HEK293 (cell line): ENCODE results near the gene KCTD10.

Experiments used
- CTCF ChIA-PET: fragments of 350-600 bp; formaldehyde crosslinking; extraction: SDS; loops from one replicate; lab custom pipeline; 2021; ENCODE audit warnings: antibody characterized with exemption; lab: Yijun Ruan, JAX
- POLR2A ChIA-PET: fragments of 300-600 bp; formaldehyde crosslinking; extraction: SDS; loops from one replicate; lab custom pipeline; 2020; ENCODE audit warnings: antibody characterized with exemption, inconsistent platforms; lab: Yijun Ruan, JAX
- H3K27ac ChIP-seq: fragments of 200-500 bp; sonication (Bioruptor generic); 2 replicates; pipeline ENCODE4 v1.5.1; 2014; ENCODE audit warnings: low read depth, low read length, control low read depth, inconsistent platforms; ENCODE audit errors: extremely low read depth
- H3K36me3 ChIP-seq, 2 experiments: fragments of 200-500 bp in 1 of 2; sonication (Bioruptor generic) in 1 of 2; 1 replicate in 1 of 2; 2 replicates in 1 of 2; pipeline ENCODE4 v1.5.1; 2014 to 2017; ENCODE audit warnings: inconsistent platforms in 2 of 2, low read length in 2 of 2; ENCODE audit not compliant: control insufficient read depth in 2 of 2, insufficient read depth in 1 of 2
- H3K4me1 ChIP-seq: fragments of 200-500 bp; sonication (Bioruptor generic); 2 replicates; pipeline ENCODE4 v1.5.1; 2014; ENCODE audit warnings: mild to moderate bottlenecking, low read length, inconsistent platforms; ENCODE audit not compliant: control insufficient read depth, insufficient read depth
- H3K4me3 ChIP-seq: 2 replicates; pipeline ENCODE4 v1.5.1; 2011; ENCODE audit warnings: low read depth, mild to moderate bottlenecking, control low read depth, low read length, moderate library complexity
- H3K9me3 ChIP-seq: fragments of 200-500 bp; sonication (Bioruptor generic); 2 replicates; pipeline ENCODE4 v1.5.1; 2014; ENCODE audit warnings: low read depth, low read length, inconsistent platforms; ENCODE audit not compliant: control insufficient read depth, insufficient read depth
- BCL11B ChIP-seq: fragments of 450-650 bp; formaldehyde crosslinking; IDR thresholded peaks from 2 replicates; pipeline ENCODE4 v1.5.1; 2016; ENCODE audit warnings: low read depth, missing biosample characterization, missing genetic modification characterization
- HIC1 ChIP-seq: fragments of 450-650 bp; formaldehyde crosslinking; IDR thresholded peaks from 2 replicates; pipeline ENCODE4 v1.5.1; 2016; ENCODE audit warnings: missing biosample characterization, missing genetic modification characterization
- MYNN ChIP-seq: fragments of 450-650 bp; formaldehyde crosslinking; IDR thresholded peaks from 2 replicates; pipeline ENCODE4 v1.5.1; 2016; ENCODE audit warnings: missing biosample characterization, missing genetic modification characterization, borderline replicate concordance
- SALL2 ChIP-seq: fragments of 450-650 bp; formaldehyde crosslinking; IDR thresholded peaks from 2 replicates; pipeline ENCODE4 v1.5.0; 2017; ENCODE audit warnings: missing biosample characterization, mild to moderate bottlenecking, missing genetic modification characterization, borderline replicate concordance
- SP2 ChIP-seq: fragments of 450-650 bp; formaldehyde crosslinking; IDR thresholded peaks from 2 replicates; pipeline ENCODE4 v1.5.1; 2016; ENCODE audit warnings: missing biosample characterization, missing genetic modification characterization
- ZBTB21 ChIP-seq: fragments of 450-650 bp; formaldehyde crosslinking; IDR thresholded peaks from 2 replicates; pipeline ENCODE4 v1.5.1; 2017; ENCODE audit warnings: missing biosample characterization, missing genetic modification characterization
- ZBTB8A ChIP-seq: fragments of 450-650 bp; formaldehyde crosslinking; IDR thresholded peaks from 2 replicates; pipeline ENCODE4 v1.5.1; 2016; ENCODE audit warnings: missing biosample characterization, missing genetic modification characterization
- ZFP37 ChIP-seq: fragments of 450-650 bp; formaldehyde crosslinking; IDR thresholded peaks from 2 replicates; pipeline ENCODE4 v1.5.1; 2016; ENCODE audit warnings: missing biosample characterization, missing genetic modification characterization
- ZNF133 ChIP-seq: fragments of 450-650 bp; formaldehyde crosslinking; IDR thresholded peaks from 2 replicates; pipeline ENCODE4 v1.5.1; 2016; ENCODE audit warnings: missing biosample characterization, missing genetic modification characterization
- ZNF174 ChIP-seq: fragments of 450-650 bp; formaldehyde crosslinking; IDR thresholded peaks from 2 replicates; pipeline ENCODE4 v1.5.0; 2017; ENCODE audit warnings: missing biosample characterization, mild to moderate bottlenecking, missing genetic modification characterization
- ZNF324 ChIP-seq: fragments of 450-650 bp; formaldehyde crosslinking; IDR thresholded peaks from 2 replicates; pipeline ENCODE4 v1.5.1; 2016; ENCODE audit warnings: missing biosample characterization, missing genetic modification characterization
- ZNF561 ChIP-seq: fragments of 450-650 bp; IDR thresholded peaks from 2 replicates; pipeline ENCODE4 v1.5.1; 2018; ENCODE audit warnings: missing biosample characterization, missing genetic modification characterization, borderline replicate concordance
- ZNF704 ChIP-seq: fragments of 450-650 bp; formaldehyde crosslinking; IDR thresholded peaks from 2 replicates; pipeline ENCODE4 v1.5.1; 2016; ENCODE audit warnings: missing biosample characterization, missing genetic modification characterization
- ZNF830 ChIP-seq: fragments of 450-650 bp; IDR thresholded peaks from 2 replicates; pipeline ENCODE4 v1.5.0; 2018; ENCODE audit warnings: missing biosample characterization, missing genetic modification characterization, low read depth, mild to moderate bottlenecking, moderate library complexity
- TF ChIP-seq, protein P1 (sequence below): fragments of 450-650 bp; formaldehyde crosslinking; IDR thresholded peaks from 2 replicates; pipeline ENCODE4 v1.5.1; 2017; ENCODE audit warnings: missing biosample characterization, missing genetic modification characterization
- TF ChIP-seq, protein P2 (sequence below): fragments of 450-650 bp; formaldehyde crosslinking; IDR thresholded peaks from 2 replicates; pipeline ENCODE4 v1.5.1; 2016; ENCODE audit warnings: missing biosample characterization, missing genetic modification characterization

The KCTD10 gene

GRCh38 chr12:109460538-109460937, 16.6 kb downstream of the KCTD10 start:
- no peak for TF ChIP-seq ZFP37 (tag by site-specific recombination)
- TF ChIP-seq, protein P1, sequence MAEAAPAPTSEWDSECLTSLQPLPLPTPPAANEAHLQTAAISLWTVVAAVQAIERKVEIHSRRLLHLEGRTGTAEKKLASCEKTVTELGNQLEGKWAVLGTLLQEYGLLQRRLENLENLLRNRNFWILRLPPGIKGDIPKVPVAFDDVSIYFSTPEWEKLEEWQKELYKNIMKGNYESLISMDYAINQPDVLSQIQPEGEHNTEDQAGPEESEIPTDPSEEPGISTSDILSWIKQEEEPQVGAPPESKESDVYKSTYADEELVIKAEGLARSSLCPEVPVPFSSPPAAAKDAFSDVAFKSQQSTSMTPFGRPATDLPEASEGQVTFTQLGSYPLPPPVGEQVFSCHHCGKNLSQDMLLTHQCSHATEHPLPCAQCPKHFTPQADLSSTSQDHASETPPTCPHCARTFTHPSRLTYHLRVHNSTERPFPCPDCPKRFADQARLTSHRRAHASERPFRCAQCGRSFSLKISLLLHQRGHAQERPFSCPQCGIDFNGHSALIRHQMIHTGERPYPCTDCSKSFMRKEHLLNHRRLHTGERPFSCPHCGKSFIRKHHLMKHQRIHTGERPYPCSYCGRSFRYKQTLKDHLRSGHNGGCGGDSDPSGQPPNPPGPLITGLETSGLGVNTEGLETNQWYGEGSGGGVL (tag by site-specific recombination): no peak
- TF ChIP-seq ZNF174 (tag by site-specific recombination): no peak
- TF ChIP-seq ZNF561 (tag by site-specific recombination): no peak
- no peak for TF ChIP-seq SALL2
- TF ChIP-seq, protein P2, sequence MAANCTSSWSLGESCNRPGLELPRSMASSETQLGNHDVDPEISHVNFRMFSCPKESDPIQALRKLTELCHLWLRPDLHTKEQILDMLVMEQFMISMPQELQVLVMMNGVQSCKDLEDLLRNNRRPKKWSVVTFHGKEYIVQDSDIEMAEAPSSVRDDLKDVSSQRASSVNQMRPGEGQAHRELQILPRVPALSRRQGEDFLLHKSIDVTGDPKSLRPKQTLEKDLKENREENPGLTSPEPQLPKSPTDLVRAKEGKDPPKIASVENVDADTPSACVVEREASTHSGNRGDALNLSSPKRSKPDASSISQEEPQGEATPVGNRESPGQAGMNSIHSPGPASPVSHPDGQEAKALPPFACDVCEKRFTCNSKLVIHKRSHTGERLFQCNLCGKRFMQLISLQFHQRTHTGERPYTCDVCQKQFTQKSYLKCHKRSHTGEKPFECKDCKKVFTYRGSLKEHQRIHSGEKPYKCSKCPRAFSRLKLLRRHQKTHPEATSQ (tag by site-specific recombination): no peak
- TF ChIP-seq ZBTB8A (tag by site-specific recombination): no peak
- no peak for TF ChIP-seq SP2 (tag by site-specific recombination)
- no peak for TF ChIP-seq MYNN
- no peak for TF ChIP-seq ZNF133 (tag by site-specific recombination)
- no peak for TF ChIP-seq ZBTB21 (tag by site-specific recombination)
- Histone ChIP-seq H3K4me1 (peaks cover 19% of the 10 kb centered on the region), H3K36me3 (peaks cover 8 to 48% of the 10 kb centered on the region in 2 experiments), H3K4me3 (no peak overlapping the region), H3K9me3 (no peaks in the 10 kb centered on the region), H3K27ac (no peak overlapping the region)
- POLR2A ChIA-PET: interaction anchor here (4.2 kb wide), 1 partner anchor 17 kb away, joined by 17 read pairs; the partner anchor contains the start of genes KCTD10 and UBE3B
- CTCF ChIA-PET: interaction anchor here (1.2 to 1.4 kb wide), 2 partner anchors 27 to 971 kb away, joined by 4 to 5 read pairs; no protein-coding TSS in a partner anchor

DNA sequence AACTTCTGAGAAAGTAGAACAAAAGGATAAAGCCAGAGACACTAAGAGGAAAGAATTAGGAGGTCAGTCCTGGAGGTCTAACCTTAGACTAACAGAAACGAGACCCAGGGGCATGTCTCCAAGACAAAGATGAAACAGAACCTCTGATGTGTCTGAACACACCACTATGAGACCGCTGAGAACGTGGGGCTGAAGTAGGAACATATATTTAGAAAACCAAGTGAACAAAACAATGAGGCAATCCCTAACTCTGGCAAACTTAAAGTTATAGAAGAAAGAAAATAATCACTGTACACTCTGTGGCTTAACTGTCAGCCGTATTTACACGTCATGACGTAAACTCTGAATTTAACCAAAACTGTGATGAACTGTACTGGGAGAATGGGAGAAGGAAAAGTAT, 17.9 kb downstream of the KCTD10 start:
- TF ChIP-seq ZNF324 (no peak), HIC1 (no peak), BCL11B (tag by site-specific recombination) (no peak)
- no peaks in the 10 kb centered on the region for H3K9me3 ChIP-seq
- no peak overlapping the region for H3K4me3 ChIP-seq
- no peak overlapping the region for H3K27ac ChIP-seq
- POLR2A ChIA-PET: no interaction called here
- CTCF ChIA-PET: interaction anchor here (1.2 kb wide), 1 partner anchor 26 kb away, joined by 4 read pairs; no protein-coding TSS in a partner anchor
- H3K36me3 ChIP-seq: peaks cover 21 to 50% of the 10 kb centered on the region in 2 experiments
- H3K4me1 ChIP-seq: peaks cover 19% of the 10 kb centered on the region

DNA sequence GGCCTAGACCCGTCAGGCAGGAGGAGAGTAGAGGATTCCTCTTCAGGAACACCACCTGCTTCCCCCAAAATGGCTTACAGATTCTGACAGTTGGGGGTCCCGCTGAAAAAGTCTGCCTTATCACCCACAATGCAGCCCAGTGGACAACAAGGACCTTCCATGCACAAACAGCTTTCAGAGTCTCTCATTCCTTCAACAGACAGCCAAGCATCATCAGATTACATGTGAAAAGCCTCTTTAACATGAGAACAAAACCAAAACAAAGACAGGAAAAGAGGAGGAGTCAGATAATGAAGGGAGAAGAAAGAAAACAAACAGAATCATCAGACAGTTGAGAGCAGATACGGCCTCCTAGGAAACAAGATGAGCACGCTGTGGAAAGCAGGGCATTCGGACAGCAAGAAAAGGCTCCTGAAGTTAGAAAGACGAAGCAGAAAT, 18.3 kb downstream of the KCTD10 start:
- ChIA-PET POLR2A (no interaction called here), CTCF (interaction anchor here (0.7 to 1.7 kb wide), 2 partner anchors 31 to 38 kb away, joined by 4 read pairs; no protein-coding TSS in a partner anchor)
- no peak for TF ChIP-seq ZNF830 (tag by site-specific recombination)
- no peak for TF ChIP-seq ZNF704 (tag by site-specific recombination)
- Histone ChIP-seq H3K9me3 (no peaks in the 10 kb centered on the region), H3K4me3 (no peak overlapping the region), H3K27ac (no peak overlapping the region), H3K36me3 (peaks cover 25 to 55% of the 10 kb centered on the region in 2 experiments), H3K4me1 (peaks cover 17% of the 10 kb centered on the region)
